Stimulated activated CD8-positive, alpha-beta memory T cell treated with anti-CD3 and anti-CD28 coated beads, Interleukin-4, amount 100 ng/mL, for 1 hour (primary cell): ENCODE results near the gene RPS6KA2.

Experiments used
- DNase-seq, 2 donors: peaks; one replicate each; pipeline ENCODE4 v3.0.0-alpha.2; 2020; ENCODE audit warnings: low read depth in 2 of 2, low spot score in 1 of 2

Gene RPS6KA2

DNA sequence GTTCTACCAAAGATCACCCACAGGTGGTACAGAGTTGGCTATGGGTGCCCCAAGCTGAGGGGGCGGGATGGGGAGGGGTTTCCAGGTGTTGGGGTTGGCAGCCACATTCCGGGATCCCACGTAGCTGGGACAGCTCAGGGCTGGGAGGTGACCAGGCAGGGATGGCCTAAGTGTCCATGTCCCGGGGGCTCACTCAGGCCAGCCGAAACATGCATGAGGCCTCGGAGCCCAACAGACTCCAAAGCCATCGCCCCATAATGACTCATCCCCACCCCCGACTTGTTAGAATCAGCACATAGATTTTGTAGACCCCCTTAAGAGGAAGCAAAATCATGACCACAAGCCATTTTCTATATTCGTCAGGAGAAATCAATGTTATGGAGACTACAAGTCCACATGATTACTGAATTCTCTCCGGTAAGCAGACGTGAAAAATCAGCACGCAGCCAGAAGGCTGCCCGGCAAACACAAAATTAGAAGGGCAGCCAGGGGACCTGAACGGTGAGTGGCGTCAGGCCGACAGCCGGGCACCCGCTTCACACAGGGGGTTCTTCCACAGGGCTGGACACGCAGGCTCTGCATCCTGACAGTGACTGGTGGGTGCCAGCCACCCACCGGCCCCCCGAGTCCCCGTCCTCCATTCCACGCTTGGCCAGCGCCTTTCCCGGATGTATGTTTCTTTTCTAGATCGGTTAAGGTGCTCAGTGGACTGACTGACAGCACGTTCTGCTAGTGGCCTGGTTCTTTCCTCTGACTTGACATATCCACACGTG is 121.7 kb downstream of the RPS6KA2 start:
- DNase-seq: no peak

GRCh38 chr6:166504100-166504499 is 123.0 kb downstream of the RPS6KA2 start:
- DNase-seq: no peak

DNA sequence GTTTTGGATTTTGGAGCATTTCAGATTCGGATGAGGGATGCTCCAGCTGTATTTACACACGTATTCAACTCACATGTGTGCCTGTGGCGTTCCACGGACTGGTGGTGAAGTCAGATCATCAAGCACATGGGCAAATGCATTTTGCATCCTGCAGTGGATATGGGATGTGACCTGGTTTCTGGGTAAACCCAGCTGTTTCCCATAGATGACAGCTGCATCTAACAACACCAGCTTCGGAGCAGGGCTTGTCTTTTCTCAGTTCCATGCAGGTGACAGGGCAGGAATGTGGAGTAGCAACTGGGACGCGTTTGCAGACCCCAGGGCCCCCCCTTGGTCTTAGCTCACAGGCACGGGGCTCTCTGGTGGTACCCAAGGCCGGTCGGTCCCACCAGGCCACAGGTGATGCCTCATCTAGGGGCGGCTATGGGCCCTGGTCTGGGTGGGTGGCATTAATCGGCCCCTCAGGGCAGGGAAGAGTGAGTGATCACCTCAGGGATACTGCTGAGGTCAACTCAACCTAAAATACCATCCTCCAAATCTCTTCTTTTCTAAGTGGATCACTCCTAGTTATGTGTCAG is 123.8 kb downstream of the RPS6KA2 start:
- DNase-seq: no peak

DNA sequence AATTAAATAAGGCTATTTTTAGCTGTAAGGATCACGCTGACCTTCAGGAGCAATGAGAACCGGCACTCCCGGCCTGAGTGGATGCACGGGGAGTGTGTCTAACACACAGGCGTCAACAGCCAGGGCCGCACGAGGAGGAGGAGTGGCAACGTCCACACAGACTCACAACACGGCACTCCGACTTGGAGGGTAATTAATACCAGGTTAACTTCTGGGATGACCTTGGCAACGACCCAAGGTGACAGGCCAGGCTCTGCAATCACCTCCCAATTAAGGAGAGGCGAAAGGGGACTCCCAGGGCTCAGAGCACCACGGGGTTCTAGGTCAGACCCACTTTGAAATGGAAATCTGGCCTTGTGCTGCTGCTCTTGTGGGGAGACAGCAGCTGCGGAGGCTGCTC is 124.6 kb downstream of the RPS6KA2 start:
- no peak for DNase-seq

- no peak for DNase-seq
Measured at GRCh38 chr6:166501246-166501645, 125.8 kb downstream of the RPS6KA2 start.

DNA sequence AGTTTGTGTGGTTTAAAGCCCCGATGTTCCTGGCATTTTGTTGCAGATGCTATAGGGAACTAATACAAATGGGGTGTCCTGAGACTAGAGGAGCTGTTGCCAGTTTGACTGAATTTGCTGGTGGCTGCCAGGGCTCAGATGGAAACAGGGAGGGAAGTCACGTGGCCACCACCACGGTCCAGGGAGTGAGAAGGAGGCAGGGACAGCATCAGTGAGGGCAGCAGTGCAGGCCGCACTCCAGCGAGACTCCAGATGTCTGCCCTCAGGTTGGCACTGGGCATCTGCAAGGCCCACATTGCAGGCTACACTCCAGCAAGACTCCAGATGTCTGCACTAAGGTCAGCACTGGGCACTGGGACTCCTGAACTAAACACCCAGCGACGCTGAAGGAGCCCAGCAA is 126.8 kb downstream of the RPS6KA2 start:
- DNase-seq: no peak

DNA sequence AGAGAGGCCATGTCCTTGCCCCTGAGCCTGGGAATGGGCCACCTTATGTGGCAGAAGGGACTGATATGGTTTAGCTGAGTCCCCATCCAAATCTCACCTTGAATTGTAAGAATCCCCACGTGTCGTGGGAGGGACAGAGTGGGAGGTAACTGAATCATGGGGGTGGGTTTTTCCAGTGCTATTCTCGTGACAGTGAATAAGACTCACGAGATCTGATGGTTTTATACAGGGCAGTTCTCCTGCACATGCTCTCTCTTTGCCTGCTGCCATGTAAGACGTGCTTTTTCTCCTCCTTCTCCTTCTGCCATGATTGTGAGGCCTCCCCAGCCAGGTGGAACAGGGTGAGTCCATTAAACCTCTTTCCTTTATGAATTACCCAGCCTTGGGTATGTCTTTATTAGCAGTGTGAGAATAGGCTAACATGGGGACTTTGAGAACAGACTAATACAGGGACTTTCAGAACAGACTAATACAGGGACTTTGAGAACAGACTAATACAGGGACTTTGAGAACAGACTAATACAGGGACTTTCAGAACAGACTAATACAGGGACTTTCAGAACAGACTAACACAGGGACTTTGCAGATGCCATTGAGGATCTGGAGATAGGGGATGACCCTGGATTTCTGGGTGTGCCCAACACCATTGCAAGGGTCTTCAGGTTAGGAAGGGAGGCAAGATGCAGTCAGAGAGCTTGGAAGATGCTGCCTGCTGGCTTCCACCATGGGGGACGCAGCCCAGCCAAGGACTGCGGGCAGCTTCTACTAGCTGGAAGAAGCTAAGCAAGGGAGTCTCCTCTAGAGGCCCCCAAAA is 127.5 kb downstream of the RPS6KA2 start:
- DNase-seq: no peak

- no peak for DNase-seq
Measured at GRCh38 chr6:166498661-166499349, 128.2 kb downstream of the RPS6KA2 start.

GRCh38 chr6:166498228-166498627 is 128.8 kb downstream of the RPS6KA2 start:
- no peak for DNase-seq

DNA sequence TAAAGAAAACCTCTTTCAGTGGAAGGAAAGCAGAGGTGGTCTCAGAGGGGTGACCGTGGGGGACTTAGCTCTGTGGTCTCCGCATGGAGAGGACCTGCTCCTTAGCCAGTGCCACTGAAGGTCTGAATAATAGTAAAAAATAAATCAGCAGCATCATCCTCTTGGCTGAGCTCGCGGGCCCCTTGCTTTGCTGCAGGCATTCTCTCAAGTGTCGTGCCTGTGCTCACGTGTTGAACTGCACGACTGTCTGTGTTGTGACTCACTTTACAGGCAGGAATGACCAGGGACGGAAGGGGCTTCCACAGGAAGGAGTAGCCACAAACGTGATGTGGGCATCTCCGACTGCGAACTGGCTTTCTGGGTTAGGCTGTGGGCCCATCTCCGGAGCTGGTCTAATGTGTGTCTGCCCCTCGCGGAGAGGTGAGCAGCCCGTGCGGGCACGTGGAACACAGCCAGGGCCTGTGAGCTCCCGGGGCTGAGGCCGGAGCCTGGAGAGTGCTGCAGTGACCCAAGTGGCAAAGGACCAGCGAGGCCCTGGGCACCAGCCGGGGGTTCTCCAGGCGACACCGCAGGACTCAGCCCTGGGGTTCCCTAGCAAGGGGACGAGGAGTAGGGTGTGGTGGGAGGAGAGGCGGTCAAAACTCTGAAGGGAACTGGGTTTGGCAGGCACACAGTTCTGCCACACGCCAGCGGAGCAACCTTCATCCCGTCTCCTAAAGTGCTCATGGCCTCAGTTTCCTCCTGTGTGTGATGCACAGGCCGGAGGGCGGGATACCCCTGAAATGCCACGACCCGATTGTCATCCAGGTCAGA is 129.8 kb downstream of the RPS6KA2 start:
- no peak for DNase-seq

- DNase-seq: no peak
Measured at GRCh38 chr6:166496460-166496859, 130.6 kb downstream of the RPS6KA2 start.

GRCh38 chr6:166495487-166496314 is 131.3 kb downstream of the RPS6KA2 start:
- DNase-seq: no peak

GRCh38 chr6:166494757-166495486 is 132.1 kb downstream of the RPS6KA2 start:
- DNase-seq: no peak

DNA sequence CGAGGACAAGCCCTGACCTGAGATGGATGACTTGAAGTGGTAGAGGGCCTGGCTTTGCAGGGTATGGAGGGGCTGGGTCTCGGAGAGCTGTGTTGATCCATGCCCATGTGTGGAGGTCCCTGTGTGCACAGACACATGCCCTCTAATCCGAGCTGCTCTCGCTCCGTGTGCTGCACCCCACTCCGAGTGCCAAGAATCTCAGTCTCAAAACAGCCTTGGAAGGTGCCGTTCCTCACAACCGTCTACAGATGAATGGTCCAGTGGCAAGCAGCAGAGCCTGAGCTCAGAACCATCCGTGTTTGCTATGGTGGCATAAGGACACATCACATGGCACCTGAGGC is 133.0 kb downstream of the RPS6KA2 start:
- DNase-seq: no peak

DNA sequence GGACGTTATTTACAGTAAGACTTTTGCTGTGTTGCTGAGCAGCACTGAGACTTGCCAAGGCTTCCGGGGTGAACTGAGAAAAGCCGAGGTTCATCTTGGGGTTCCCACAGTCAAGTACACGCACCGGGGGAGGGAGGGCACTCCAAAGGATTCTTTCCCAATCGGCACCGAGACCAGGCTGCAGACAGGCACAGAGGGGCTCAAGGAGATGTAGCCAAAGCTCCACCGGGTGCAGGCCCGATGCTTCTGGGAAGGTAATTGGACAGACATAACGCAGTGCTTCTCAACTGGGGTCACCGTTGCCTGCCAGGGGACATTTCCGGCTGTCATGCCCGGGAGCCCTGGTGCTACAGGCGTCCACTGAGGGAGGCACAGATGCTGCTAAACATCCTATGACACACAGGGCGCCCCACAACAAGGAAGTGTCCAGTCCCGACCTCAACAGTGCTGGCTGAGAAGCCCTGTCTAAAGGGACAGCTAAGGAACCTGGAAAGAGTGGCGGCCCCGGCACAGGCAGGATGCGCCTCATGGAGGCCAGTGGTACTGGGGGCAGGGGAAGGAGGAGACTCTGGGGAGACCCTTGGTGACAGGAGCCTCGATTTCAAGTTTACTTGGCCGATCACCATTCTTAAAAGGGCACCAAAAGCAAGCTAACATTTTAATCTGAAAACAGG is 133.5 kb downstream of the RPS6KA2 start:
- no peak for DNase-seq

DNA sequence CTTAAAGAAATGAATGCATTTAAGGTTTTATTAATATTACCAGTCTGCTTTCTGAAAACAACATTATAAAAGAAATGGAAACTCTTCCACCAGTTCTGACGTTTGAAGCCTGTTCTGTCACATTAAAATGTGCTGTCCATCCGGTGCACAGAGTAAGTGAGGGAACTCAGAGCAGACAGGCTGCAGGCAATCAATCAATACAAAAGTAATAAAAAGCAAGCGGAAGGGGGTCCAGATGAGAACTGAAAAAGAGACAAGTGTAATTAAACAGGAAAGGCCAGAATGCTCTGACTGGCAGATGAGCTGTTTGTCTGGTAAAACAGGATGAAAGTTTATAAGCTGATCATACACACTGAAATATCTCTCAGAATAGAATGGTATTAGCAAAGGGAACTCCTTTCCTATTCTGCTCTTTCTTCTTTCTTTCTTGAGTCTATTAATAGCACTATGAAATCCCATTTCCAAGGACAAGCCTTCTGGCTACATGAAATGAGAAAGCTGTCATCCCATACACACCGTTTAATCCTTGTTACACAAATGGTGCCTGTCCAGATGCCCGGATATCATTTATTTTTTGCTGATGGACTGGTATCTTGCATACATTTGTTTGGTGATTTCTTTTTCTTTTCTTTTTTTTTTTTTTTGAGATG is 134.8 kb downstream of the RPS6KA2 start:
- DNase-seq: no peak

GRCh38 chr6:166490671-166491500 is 136.2 kb downstream of the RPS6KA2 start:
- no peak for DNase-seq
